ENCODE results near the gene PDLIM1.

GRCh38 chr10:95246582-95247051 lies 44.2 kb downstream of the PDLIM1 start:
- no peak for TF ChIP-seq TEAD4 (IDR thresholded peaks at IDR 0.05; ENCODE audit: low read depth, low read length)
- no peak for TF ChIP-seq GABPA (IDR thresholded peaks at IDR 0.05; ENCODE audit: borderline replicate concordance, insufficient read depth, low read length)
- TF ChIP-seq EP300 (IDR thresholded peaks at IDR 0.05; ENCODE audit: borderline replicate concordance in 1 of 2, low read depth in 2 of 2, low read length in 2 of 2), result no peak
- TF ChIP-seq, protein P1, sequence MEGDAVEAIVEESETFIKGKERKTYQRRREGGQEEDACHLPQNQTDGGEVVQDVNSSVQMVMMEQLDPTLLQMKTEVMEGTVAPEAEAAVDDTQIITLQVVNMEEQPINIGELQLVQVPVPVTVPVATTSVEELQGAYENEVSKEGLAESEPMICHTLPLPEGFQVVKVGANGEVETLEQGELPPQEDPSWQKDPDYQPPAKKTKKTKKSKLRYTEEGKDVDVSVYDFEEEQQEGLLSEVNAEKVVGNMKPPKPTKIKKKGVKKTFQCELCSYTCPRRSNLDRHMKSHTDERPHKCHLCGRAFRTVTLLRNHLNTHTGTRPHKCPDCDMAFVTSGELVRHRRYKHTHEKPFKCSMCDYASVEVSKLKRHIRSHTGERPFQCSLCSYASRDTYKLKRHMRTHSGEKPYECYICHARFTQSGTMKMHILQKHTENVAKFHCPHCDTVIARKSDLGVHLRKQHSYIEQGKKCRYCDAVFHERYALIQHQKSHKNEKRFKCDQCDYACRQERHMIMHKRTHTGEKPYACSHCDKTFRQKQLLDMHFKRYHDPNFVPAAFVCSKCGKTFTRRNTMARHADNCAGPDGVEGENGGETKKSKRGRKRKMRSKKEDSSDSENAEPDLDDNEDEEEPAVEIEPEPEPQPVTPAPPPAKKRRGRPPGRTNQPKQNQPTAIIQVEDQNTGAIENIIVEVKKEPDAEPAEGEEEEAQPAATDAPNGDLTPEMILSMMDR (IDR thresholded peaks at IDR 0.05; ENCODE audit: control extremely low read depth in 1 of 3, insufficient read depth in 1 of 3, low read depth in 1 of 3, low read length in 3 of 3), result peak; percentile 61 to 89 (median 82)
- TF ChIP-seq, protein P2, sequence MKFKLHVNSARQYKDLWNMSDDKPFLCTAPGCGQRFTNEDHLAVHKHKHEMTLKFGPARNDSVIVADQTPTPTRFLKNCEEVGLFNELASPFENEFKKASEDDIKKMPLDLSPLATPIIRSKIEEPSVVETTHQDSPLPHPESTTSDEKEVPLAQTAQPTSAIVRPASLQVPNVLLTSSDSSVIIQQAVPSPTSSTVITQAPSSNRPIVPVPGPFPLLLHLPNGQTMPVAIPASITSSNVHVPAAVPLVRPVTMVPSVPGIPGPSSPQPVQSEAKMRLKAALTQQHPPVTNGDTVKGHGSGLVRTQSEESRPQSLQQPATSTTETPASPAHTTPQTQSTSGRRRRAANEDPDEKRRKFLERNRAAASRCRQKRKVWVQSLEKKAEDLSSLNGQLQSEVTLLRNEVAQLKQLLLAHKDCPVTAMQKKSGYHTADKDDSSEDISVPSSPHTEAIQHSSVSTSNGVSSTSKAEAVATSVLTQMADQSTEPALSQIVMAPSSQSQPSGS (IDR thresholded peaks at IDR 0.05; ENCODE audit: low read length), result no peak
- TF ChIP-seq BACH1 (IDR thresholded peaks at IDR 0.05; ENCODE audit: low read length), result no peak
- no peak for TF ChIP-seq YY1 (IDR thresholded peaks at IDR 0.05; ENCODE audit: low read depth, low read length)
- no peak for TF ChIP-seq TCF12 (IDR thresholded peaks at IDR 0.05; ENCODE audit: low read depth, low read length)
- TF ChIP-seq POLR2A (IDR thresholded peaks at IDR 0.05; ENCODE audit: control extremely low read depth in 1 of 2, low read depth in 2 of 2, low read length in 2 of 2), result no peak
- TF ChIP-seq, protein P3, sequence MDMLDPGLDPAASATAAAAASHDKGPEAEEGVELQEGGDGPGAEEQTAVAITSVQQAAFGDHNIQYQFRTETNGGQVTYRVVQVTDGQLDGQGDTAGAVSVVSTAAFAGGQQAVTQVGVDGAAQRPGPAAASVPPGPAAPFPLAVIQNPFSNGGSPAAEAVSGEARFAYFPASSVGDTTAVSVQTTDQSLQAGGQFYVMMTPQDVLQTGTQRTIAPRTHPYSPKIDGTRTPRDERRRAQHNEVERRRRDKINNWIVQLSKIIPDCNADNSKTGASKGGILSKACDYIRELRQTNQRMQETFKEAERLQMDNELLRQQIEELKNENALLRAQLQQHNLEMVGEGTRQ (IDR thresholded peaks at IDR 0.05; ENCODE audit: low read length), result no peak
- TF ChIP-seq HDAC2 (IDR thresholded peaks at IDR 0.05; ENCODE audit: borderline replicate concordance in 1 of 2, low read depth in 2 of 2, low read length in 2 of 2), result no peak
- no peak for TF ChIP-seq GTF2F1 (IDR thresholded peaks at IDR 0.05; ENCODE audit: borderline replicate concordance, low read depth, low read length)

All from H1 (cell line).